ENCODE results near the gene PERCC1. TPM values are rescaled to one million over a fixed set of nuclear protein-coding genes. Genes with fewer than 3 reads are reported as not detected.

Gene PERCC1
- total and polyA plus RNA-seq, 8 donors: 0.16 to 0.23 TPM; not detected in 6

DNA sequence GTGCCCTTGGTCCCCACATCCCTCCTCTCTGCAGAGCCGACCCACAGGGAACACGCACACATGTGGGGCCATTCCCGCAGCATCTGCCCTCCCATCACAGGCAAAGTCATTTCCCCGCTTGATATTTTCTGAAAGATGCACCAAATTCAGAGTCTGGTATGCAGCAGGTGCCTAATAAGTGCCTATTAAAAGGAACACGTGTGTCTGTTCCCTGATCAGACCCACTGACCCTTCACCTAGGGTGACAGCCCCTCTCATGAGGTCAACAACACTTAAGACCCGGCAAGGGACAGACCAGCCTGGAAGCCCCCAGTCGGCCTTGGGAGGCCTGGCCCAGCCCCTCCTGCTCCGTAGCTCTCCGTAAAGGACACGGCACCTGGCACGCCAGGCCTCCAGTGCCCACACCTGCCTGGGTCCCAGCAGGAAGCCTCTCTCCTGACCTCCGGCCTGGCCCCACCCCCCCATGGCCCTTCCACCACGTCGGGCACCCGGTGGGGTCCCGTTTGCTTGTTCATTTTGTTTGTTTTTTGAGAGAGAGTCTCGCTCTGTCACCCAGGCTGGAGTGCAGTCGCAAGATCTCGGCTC is 36.4 kb upstream of the PERCC1 start:
- H3K4me3 ChIP-seq: no peak overlapping the region
- FAIRE-seq (no peak), DNase-seq (peak in 1 of 6 donors; percentile 66), ATAC-seq (no peak)
- H3K27me3 ChIP-seq: no peaks in the 10 kb centered on the region
- H3K9me3 ChIP-seq: no peaks in the 10 kb centered on the region
- TF ChIP-seq, protein P1, sequence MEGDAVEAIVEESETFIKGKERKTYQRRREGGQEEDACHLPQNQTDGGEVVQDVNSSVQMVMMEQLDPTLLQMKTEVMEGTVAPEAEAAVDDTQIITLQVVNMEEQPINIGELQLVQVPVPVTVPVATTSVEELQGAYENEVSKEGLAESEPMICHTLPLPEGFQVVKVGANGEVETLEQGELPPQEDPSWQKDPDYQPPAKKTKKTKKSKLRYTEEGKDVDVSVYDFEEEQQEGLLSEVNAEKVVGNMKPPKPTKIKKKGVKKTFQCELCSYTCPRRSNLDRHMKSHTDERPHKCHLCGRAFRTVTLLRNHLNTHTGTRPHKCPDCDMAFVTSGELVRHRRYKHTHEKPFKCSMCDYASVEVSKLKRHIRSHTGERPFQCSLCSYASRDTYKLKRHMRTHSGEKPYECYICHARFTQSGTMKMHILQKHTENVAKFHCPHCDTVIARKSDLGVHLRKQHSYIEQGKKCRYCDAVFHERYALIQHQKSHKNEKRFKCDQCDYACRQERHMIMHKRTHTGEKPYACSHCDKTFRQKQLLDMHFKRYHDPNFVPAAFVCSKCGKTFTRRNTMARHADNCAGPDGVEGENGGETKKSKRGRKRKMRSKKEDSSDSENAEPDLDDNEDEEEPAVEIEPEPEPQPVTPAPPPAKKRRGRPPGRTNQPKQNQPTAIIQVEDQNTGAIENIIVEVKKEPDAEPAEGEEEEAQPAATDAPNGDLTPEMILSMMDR (IDR thresholded peaks at IDR 0.05): no peak
- H3K4me1 ChIP-seq: no peaks in the 10 kb centered on the region
- H3K27ac ChIP-seq: no peak overlapping the region
- peaks cover 0 to 46% (median 9%) of the 10 kb centered on the region in 3 donors for H3K36me3 ChIP-seq
- intact Hi-C loops (cut with DNase I): no loop called here
- 86 to 90% methylated on average over 19 of the region's 19 CpGs for WGBS, 2 donors

DNA sequence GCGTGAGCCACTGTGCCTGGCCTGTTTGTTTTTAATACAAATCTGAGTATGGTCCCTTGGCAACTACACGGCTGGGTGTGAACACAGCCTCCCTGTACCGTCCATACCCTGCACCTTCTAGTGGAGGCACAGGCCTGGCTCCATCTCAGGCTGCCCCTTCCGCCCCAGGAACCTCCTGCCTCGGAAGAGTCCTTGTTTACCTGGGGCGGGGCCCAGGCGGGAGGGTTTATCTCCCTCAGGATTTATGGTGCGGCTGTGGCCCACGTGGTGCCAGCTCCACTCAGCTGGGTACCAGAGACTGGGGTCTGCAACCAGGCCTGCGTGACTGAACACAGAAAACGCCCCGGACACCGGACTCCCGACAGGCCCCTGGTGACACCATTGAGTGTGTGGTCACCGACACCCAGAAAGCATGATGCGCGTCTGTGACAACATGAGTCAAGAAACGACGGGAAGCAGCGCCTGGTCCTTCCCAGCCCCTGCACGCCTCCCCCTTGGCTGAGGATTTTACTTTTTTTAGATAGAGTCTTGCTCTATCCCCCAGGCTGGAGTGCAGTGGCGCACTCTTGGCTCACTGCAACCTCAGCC is 35.3 kb upstream of the PERCC1 start:
- intact Hi-C loops (cut with DNase I): no loop called here
- WGBS, 2 donors: 92 to 93% methylated on average over 22 of the region's 22 CpGs
- FAIRE-seq (no peak), ATAC-seq (no peak), DNase-seq (peak in 1 of 6 donors; percentile 56)
- Histone ChIP-seq H3K27me3 (no peaks in the 10 kb centered on the region), H3K4me3 (no peak overlapping the region), H3K4me1 (no peaks in the 10 kb centered on the region), H3K27ac (no peak overlapping the region), H3K36me3 (peaks cover 0 to 38% (median 9%) of the 10 kb centered on the region in 3 donors), H3K9me3 (no peaks in the 10 kb centered on the region)
- TF ChIP-seq, protein P1 (IDR thresholded peaks at IDR 0.05): no peak

DNA sequence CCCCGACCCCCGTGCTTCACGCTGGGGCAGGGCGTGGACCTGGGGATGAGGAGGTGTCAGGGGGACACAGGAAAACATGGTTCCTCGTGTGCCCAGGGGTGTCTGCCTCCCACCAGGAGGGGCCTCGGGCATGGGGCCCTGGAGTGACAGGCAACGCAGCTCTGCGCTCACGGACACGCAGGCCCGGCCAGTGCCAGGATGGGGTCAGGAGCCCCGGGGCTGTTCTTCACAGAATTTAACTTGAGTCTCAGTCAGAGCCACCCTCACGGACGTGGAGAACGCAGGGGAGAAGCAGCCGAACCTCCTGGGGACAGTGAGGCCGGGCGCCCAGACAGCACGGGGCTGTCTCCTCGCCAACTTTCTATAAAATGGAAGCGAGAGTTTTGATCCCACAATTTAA is 33.1 kb upstream of the PERCC1 start:
- TF ChIP-seq, protein P1 (IDR thresholded peaks at IDR 0.05): no peak
- H3K36me3 ChIP-seq: peaks cover 0 to 45% (median 9%) of the 10 kb centered on the region in 3 donors
- no peaks in the 10 kb centered on the region for H3K4me1 ChIP-seq
- ATAC-seq (no peak), DNase-seq (peak in 1 of 6 donors; percentile 58), FAIRE-seq (no peak)
- no peak overlapping the region for H3K4me3 ChIP-seq
- H3K27me3 ChIP-seq: no peaks in the 10 kb centered on the region
- WGBS, 2 donors: 92 to 95% methylated on average over 17 to 21 of the region's 21 CpGs
- H3K27ac ChIP-seq: no peak overlapping the region
- H3K9me3 ChIP-seq: no peaks in the 10 kb centered on the region
- intact Hi-C loops (cut with DNase I): no loop called here

DNA sequence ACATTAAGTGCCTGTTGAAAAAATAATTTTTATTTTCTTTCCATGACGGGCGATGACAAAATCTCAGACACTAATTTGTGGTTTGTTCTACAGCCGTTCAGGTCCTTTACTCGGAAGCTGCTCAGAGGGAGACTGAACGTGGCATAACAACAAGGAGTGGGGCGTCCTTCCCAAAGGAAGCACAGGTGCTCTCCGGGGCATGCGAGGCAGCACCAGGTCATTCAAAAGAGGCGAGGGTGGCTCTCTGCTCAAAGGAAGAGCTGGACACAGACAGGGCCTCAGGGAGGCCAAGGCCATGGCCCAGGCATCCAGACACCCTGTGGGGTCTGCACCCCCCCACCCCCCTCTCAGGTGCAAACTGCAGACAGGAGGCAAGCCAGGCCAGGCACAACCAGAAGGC is 32.5 kb upstream of the PERCC1 start:
- DNase-seq: no peak
- no peak for ATAC-seq
- TF ChIP-seq, protein P1 (IDR thresholded peaks at IDR 0.05): no peak
- peaks cover 0 to 40% (median 9%) of the 10 kb centered on the region in 3 donors for H3K36me3 ChIP-seq
- FAIRE-seq: no peak
- no peaks in the 10 kb centered on the region for H3K9me3 ChIP-seq
- H3K27ac ChIP-seq: no peak overlapping the region
- 93 to 95% methylated on average over 9 of the region's 9 CpGs for WGBS, 2 donors
- H3K27me3 ChIP-seq: no peaks in the 10 kb centered on the region
- H3K4me3 ChIP-seq: no peak overlapping the region
- intact Hi-C loops (cut with DNase I): no loop called here
- H3K4me1 ChIP-seq: no peaks in the 10 kb centered on the region

Data from pancreas (tissue), 10 donors.